IPS-18c (cell line): ENCODE measurements around the gene NDUFB3.
"Not testable (repeated sequence)": the region's sequence is repeated elsewhere in the genome, so short reads cannot be mapped to it uniquely, and the experiment has no call there.

Experiments
- H3K4me3 ChIP-seq: 2 replicates; pipeline ENCODE4 v1.7.0; 2013; ENCODE audit warnings: low read depth, mild to moderate bottlenecking, low read length, moderate library complexity; ENCODE audit not compliant: insufficient read depth
- H3K9me3 ChIP-seq: one replicate; pipeline ENCODE4 v1.6.1; 2013; ENCODE audit warnings: mild to moderate bottlenecking, low read length, moderate library complexity; ENCODE audit not compliant: control insufficient read depth, insufficient read depth

Gene NDUFB3

DNA sequence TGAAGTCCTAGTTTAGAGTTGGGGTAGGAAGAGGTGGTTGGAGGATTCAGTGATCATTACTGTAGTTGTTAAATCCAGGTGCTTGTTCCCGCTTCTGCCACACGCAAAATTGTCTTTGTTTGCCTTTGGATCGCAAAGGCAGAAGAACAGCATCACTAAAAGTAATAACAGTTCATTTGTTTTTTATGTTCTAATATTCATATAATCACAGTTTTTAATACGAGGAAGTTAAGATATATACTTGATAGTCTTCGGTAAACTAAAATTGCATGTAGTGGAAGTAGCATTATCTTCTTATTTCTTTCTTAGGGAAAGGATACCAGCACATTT lies 365 bp downstream of the NDUFB3 start:
- Histone ChIP-seq H3K9me3 (no peaks in the 10 kb centered on the region), H3K4me3 (peak overlapping the region; percentile 62)

- Histone ChIP-seq H3K4me3 (no peak overlapping the region), H3K9me3 (no peaks in the 10 kb centered on the region)
These were observed 1.3 kb downstream of the NDUFB3 start for GRCh38 chr2:201073071-201073470.

DNA sequence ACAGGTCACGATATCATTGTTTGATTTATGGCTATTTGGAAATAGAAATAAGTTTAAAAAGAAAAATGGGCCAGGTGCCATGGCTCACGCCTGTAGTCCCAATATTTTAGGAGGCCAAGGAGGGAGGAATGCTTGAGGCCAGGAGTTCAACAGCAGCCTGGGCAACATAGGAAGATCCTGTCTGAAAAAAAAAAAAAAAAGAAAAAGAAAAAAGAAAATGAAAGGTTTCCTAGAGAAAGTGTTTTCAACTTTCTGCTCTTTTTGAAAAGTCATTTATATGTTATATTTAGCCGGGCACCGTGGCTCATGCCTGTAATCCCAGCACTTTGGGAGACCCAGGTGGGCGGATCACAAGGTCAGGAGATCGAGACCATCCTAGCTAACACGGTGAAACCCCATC lies 3.2 kb downstream of the NDUFB3 start:
- no peak overlapping the region for H3K4me3 ChIP-seq
- H3K9me3 ChIP-seq: no peaks in the 10 kb centered on the region

DNA sequence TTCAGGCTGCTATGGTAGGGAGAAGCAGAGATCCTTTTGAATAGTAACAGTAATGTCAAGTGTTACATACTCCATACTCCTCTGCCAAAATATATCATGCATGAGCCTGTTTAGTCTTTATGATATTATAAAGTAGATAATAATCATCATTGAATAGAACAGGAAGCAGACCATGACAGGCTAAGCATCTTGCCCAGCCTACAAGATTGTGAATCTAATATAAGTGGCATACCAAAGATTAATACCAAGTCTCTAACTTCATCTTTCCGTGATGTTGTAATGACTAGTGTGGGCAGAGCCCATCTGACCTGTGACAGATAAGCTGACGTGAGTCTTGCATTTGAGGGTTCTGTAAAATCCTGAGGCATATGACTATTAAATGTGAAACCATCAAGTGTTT lies 13.1 kb downstream of the NDUFB3 start:
- Histone ChIP-seq H3K9me3 (peaks cover 2% of the 10 kb centered on the region), H3K4me3 (no peak overlapping the region)

DNA sequence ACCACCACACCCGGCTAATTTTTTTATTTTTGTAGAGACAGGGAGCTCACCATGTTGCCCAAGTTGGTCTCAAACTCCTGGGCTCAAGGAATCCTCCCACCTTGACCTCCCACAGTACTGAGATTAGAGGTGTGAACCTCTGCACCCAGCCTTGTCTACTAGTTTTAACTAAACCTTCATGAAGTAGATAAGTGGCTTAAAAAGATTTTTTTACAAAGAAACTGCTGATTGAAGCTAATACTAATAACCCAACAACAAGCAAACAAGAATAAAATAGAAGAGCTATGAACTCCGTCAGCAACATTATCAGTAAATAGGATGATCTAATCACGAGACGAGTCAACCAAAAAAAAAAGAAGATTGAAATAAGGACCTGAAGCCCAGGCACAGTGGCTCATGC lies 18.8 kb downstream of the NDUFB3 start:
- peaks cover 2% of the 10 kb centered on the region for H3K9me3 ChIP-seq
- no peak overlapping the region for H3K4me3 ChIP-seq

- Histone ChIP-seq H3K9me3 (no peaks in the 10 kb centered on the region), H3K4me3 (no peak overlapping the region)
These were observed 21.8 kb downstream of the NDUFB3 start for GRCh38 chr2:201093573-201093972.

GRCh38 chr2:201100497-201100896 lies 28.7 kb downstream of the NDUFB3 start:
- no peak overlapping the region for H3K4me3 ChIP-seq
- H3K9me3 ChIP-seq: no peaks in the 10 kb centered on the region

- no peaks in the 10 kb centered on the region for H3K9me3 ChIP-seq
- no peak overlapping the region for H3K4me3 ChIP-seq
These were observed 34.0 kb downstream of the NDUFB3 start for GRCh38 chr2:201105759-201106158.

DNA sequence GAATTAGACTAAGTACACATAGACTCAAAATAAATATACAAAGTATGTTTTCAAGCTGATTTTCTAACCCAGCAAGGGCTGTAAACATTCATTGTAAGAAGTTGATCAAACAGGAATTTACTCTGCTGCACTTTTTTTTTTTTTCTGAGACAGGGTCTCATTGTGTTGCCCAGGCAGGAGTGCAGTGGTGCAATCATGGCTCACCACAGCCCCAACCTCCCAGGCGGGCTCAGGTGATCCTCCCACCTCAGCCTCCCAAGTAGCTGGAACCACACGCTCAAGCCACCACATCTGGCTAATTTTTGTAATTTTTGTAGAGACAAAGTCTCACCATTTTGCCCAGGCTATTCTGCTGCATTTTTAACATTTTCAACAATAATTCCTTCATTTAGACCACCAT lies 35.8 kb downstream of the NDUFB3 start:
- no peaks in the 10 kb centered on the region for H3K9me3 ChIP-seq
- H3K4me3 ChIP-seq: no peak overlapping the region

DNA sequence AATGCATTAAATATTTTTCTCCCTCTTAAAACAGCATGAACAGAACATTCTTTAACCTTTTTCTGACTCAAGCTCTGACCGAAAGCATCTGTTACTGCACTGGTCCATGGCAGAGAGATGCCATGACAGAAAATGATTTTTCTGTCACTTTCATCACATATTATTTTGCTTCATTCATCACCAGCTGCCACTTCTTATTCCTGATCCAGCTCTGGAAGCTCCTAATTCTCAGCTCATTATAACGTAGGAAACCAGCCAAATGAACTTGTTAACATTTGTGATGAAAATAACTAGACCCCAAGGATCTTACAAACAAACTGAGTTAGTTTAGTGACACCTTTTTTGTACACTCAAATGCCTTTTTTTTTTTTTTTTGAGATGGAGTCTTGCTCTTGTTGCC lies 36.5 kb downstream of the NDUFB3 start:
- no peaks in the 10 kb centered on the region for H3K9me3 ChIP-seq

DNA sequence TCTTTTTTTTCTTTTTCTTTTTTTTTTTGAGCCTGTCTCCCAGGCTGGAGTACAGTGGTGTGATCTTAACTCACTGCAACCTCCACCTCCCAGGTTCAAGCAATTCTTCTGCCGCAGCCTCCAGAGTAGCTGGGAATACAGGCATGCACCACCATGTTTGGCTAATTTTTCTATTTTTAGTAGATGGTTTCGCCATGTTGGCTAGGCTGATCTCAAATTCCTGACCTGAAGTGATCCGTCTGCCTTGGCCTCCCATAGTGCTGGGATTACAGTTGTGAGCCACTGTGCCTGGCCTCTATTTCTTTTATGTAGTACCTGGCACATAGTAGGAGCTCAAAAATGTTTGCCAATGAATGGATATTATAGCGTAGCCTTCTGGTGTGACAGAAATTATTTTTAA lies 37.4 kb downstream of the NDUFB3 start:
- H3K9me3 ChIP-seq: no peaks in the 10 kb centered on the region
- no peak overlapping the region for H3K4me3 ChIP-seq

More for the DNA sequence above, 36.5 kb downstream of the NDUFB3 start:
- no peak overlapping the region for H3K4me3 ChIP-seq

- no peaks in the 10 kb centered on the region for H3K9me3 ChIP-seq
These were observed 38.8 kb downstream of the NDUFB3 start for GRCh38 chr2:201110615-201111014.

DNA sequence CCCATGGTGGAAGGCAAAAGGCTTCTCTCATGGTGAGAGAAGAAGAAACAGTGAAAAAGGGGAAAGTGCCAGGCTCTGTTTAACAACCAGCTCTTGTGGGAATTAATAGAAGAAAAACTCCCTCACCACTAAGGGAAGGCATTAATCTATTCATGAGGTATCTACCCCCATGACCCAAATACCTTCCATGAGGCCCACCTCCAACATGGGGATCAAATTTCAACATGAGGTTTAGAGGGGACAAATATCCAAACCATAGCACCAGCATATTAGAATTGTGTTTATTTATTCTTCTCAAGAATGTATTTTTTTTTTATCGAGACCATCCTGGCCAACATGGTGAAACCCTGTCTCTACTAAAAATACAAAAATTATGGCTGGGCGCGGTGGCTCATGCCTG lies 39.3 kb downstream of the NDUFB3 start:
- Histone ChIP-seq H3K4me3 (no peak overlapping the region), H3K9me3 (no peaks in the 10 kb centered on the region)

More at GRCh38 chr2:201110615-201111014, 38.8 kb downstream of the NDUFB3 start:
- no peak overlapping the region for H3K4me3 ChIP-seq

DNA sequence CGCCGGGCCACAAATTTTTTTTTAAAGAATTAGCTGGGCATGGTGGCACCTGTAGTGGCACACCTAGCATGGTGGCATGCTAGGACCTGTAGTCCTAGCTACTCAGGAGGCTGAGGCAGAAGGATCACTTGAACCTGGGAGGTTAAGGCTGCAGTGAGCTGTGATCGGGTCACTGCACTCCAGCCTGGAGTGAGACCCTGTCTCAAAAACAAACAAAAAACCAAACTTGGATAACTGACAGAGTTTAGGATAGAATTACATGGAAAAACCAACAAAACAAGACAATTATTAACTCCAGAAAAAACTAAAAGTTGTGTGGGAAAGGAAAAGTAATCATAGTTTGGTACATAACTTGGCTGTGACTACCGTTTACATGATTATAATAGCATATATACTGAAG lies 42.5 kb downstream of the NDUFB3 start:
- Histone ChIP-seq H3K9me3 (no peaks in the 10 kb centered on the region), H3K4me3 (no peak overlapping the region)

- Histone ChIP-seq H3K4me3 (no peak overlapping the region), H3K9me3 (no peaks in the 10 kb centered on the region)
These were observed 43.0 kb downstream of the NDUFB3 start for GRCh38 chr2:201114846-201115245.

DNA sequence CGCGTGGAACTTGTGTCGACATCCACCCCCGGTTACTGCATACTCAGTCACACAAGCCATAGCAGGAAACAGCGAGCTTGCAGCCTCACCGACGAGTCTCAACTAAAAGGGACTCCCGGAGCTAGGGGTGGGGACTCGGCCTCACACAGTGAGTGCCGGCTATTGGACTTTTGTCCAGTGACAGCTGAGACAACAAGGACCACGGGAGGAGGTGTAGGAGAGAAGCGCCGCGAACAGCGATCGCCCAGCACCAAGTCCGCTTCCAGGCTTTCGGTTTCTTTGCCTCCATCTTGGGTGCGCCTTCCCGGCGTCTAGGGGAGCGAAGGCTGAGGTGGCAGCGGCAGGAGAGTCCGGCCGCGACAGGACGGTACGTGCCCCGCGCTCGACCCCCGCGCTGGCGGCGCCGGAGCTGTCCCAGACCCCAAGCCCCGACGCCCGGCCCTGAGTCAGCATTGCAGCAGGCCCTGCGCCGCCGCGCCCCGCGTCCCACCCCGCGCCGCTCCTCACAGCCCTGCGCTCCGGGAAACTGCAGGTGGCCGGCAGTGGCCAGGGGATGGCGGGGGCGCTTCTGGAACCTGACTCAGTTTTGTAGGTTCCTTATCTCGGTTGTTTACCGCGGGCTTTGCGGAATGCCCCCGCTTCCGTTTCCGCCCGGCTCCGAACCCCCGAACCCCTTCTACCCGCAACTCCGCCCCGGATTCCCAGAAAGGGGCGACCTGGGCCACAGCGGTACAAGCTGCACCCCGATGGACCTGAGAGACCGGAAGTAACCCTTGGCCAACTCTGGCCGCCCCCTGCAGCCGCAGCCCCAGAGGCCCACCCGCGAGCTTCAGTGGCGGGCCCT lies 44.5 kb downstream of the NDUFB3 start, which contains the start of gene CFLAR:
Gene CFLAR (plus strand): TSS at position 50 of the 844 bp plus-strand sequence. CDS start 13,702 bp downstream, outside the sequence.
- no peaks in the 10 kb centered on the region for H3K9me3 ChIP-seq
- peak within 1 kb of the TSS; percentile 55 for H3K4me3 ChIP-seq

- Histone ChIP-seq H3K4me3 (peak overlapping the region; percentile 55), H3K9me3 (no peaks in the 10 kb centered on the region)
These were observed 45.3 kb downstream of the NDUFB3 start for GRCh38 chr2:201116959-201117734.

GRCh38 chr2:201117735-201118094 lies 45.9 kb downstream of the NDUFB3 start:
- H3K4me3 ChIP-seq: peak overlapping the region; percentile 50; the same call in 1 of the 2 replicates
- not testable (repeated sequence) for H3K9me3 ChIP-seq
